T-cell (primary cell): Measurements from ENCODE around the gene PTPRT. TPM values are rescaled to one million over a fixed set of nuclear protein-coding genes. Genes with fewer than 3 reads are reported as not detected.

Experiments
- ATAC-seq, 4 experiments: fragments of 200-7000 bp in 3 of 4; fragments of 150-1000 bp in 1 of 4; cut with Tn5 transposase; replicated peaks in 1 of 4; 1 replicate in 3 of 4; 2 replicates in 1 of 4; pipeline ENCODE4 v1.10.0; 2021; ENCODE audit warnings: moderate library complexity in 3 of 4, mild to moderate bottlenecking in 2 of 4, moderate number of reproducible peaks in 1 of 4
- CTCF ChIA-PET, 2 donors: fragments of 300-600 bp; sonication (Branson Sonifier 250); formaldehyde crosslinking; loops; one replicate each; lab custom pipeline; 2022; ENCODE audit warnings: antibody characterized with exemption in 2 of 2; lab: Charles Lee
- POLR2A ChIA-PET, 2 donors: fragments of 300-600 bp; sonication (Branson Sonifier 250); formaldehyde crosslinking; loops; one replicate each; lab custom pipeline; 2022; ENCODE audit warnings: antibody characterized with exemption in 2 of 2; lab: Charles Lee
- DNase-seq, 35 experiments: peaks; one replicate each; pipeline versions ENCODE4 v3.0.0 to v3.0.0-alpha.2; 2013 to 2023
- H3K27ac ChIP-seq: one replicate; pipeline ENCODE4 v1.5.1; 2013; ENCODE audit warnings: low read length
- H3K27me3 ChIP-seq, 2 experiments: replicated peaks in 1 of 2; 1 replicate in 1 of 2; 2 replicates in 1 of 2; pipeline versions ENCODE4 v1.6.1 to v1.7.0; 2013; ENCODE audit warnings: low read length in 1 of 2, mixed read lengths in 1 of 2; ENCODE audit not compliant: control insufficient read depth in 2 of 2, insufficient read depth in 2 of 2; ENCODE audit errors: extremely low read depth in 1 of 2
- H3K36me3 ChIP-seq, 2 donors: 1 replicate in 1 of 2; 2 replicates in 1 of 2; pipeline versions ENCODE4 v1.6.1 to v1.7.0; 2013; ENCODE audit warnings: low read length in 1 of 2; ENCODE audit not compliant: control insufficient read depth in 2 of 2, insufficient read depth in 1 of 2; ENCODE audit errors: extremely low read depth in 1 of 2
- H3K4me1 ChIP-seq, 2 experiments: 1 replicate in 1 of 2; 2 replicates in 1 of 2; pipeline versions ENCODE4 v1.6.1 to v1.7.0; 2013; ENCODE audit warnings: low read length in 2 of 2, mixed read lengths in 1 of 2; ENCODE audit not compliant: insufficient read depth in 2 of 2, control insufficient read depth in 1 of 2; ENCODE audit errors: extremely low read depth in 1 of 2
- H3K4me3 ChIP-seq, 2 donors: 1 replicate in 1 of 2; 2 replicates in 1 of 2; pipeline versions ENCODE4 v1.5.1 to v1.7.0; 2013; ENCODE audit warnings: mild to moderate bottlenecking in 2 of 2, low read length in 1 of 2, moderate library complexity in 1 of 2; ENCODE audit not compliant: control insufficient read depth in 1 of 2; ENCODE audit errors: extremely low read depth in 1 of 2
- H3K9me3 ChIP-seq: 2 replicates; pipeline ENCODE4 v1.7.0; 2013
- H3K27ac Mint-ChIP-seq, 2 donors: one replicate each; pipeline ENCODE4 v1.8.0; 2020 to 2021; ENCODE audit warnings: mild to moderate bottlenecking in 2 of 2, mixed read lengths in 2 of 2
- H3K27me3 Mint-ChIP-seq, 2 donors: one replicate each; pipeline ENCODE4 v1.8.0; 2021 to 2022; ENCODE audit warnings: mixed read lengths in 2 of 2
- H3K36me3 Mint-ChIP-seq: one replicate; pipeline ENCODE4 v1.8.0; 2021; ENCODE audit warnings: mixed read lengths
- H3K4me1 Mint-ChIP-seq, 3 donors: one replicate each; pipeline ENCODE4 v1.8.0; 2020 to 2022; ENCODE audit warnings: mixed read lengths in 3 of 3, mild to moderate bottlenecking in 1 of 3
- H3K4me3 Mint-ChIP-seq, 3 donors: one replicate each; pipeline ENCODE4 v1.8.0; 2020 to 2022; ENCODE audit warnings: mild to moderate bottlenecking in 3 of 3, mixed read lengths in 3 of 3, moderate library complexity in 3 of 3
- H3K9me3 Mint-ChIP-seq, 3 donors: one replicate each; pipeline ENCODE4 v1.8.0; 2020 to 2022; ENCODE audit warnings: mixed read lengths in 3 of 3
- WGBS: methylation state at CpG from one replicate; pipeline ENCODE4 v1.1.5; 2013; ENCODE audit warnings: missing lambda C conversion rate; ENCODE audit not compliant: insufficient coverage; 5-methylcytosine and 5-hydroxymethylcytosine counted together
- total RNA-seq, 35 experiments: library from RNA in 6 of 35; stranded (reverse) in 6 of 35; fragments of 120-200 nt in 1 of 35; gene quantifications; one replicate each; pipeline versions ENCODE4 v1.2.1 to v1.2.4 and lab custom pipeline; 2013 to 2026

PTPRT gene
- total RNA-seq, 5 donors from 2014 or later (not counting 1 experiment from before 2014, with no cell fraction given), result not detected

- no peak overlapping the region for H3K4me3 ChIP-seq
- no peak overlapping the region for H3K4me3 Mint-ChIP-seq
- no peaks in the 10 kb centered on the region for H3K36me3 ChIP-seq
- ChIA-PET POLR2A (no interaction called here), CTCF (no interaction called here)
- H3K27me3 ChIP-seq, result no peaks in the 10 kb centered on the region
- no peaks in the 10 kb centered on the region for H3K4me1 Mint-ChIP-seq
- ATAC-seq, result no peak
- H3K27ac ChIP-seq, result no peak overlapping the region
- WGBS, result 89% methylated on average over 3 of the region's 5 CpGs
- DNase-seq, result no peak
- H3K27ac Mint-ChIP-seq, result no peak overlapping the region
- no peaks in the 10 kb centered on the region for H3K36me3 Mint-ChIP-seq
- no peaks in the 10 kb centered on the region for H3K4me1 ChIP-seq
- H3K9me3 Mint-ChIP-seq, result peaks cover 0 to 10% (median 0%) of the 10 kb centered on the region in 3 donors
- H3K9me3 ChIP-seq, result no peaks in the 10 kb centered on the region
- H3K27me3 Mint-ChIP-seq, result no peaks in the 10 kb centered on the region
Observed at GRCh38 chr20:42749556-42749955, 440.1 kb downstream of the PTPRT start.

GRCh38 chr20:42747765-42748411 is 441.8 kb downstream of the PTPRT start:
- Mint-ChIP-seq H3K4me1 (no peaks in the 10 kb centered on the region), H3K27ac (no peak overlapping the region), H3K36me3 (no peaks in the 10 kb centered on the region), H3K9me3 (peaks cover 4 to 13% (median 8%) of the 10 kb centered on the region in 3 donors), H3K4me3 (no peak overlapping the region), H3K27me3 (no peaks in the 10 kb centered on the region)
- Histone ChIP-seq H3K9me3 (no peaks in the 10 kb centered on the region), H3K27me3 (no peaks in the 10 kb centered on the region), H3K27ac (no peak overlapping the region), H3K4me3 (no peak overlapping the region), H3K4me1 (no peaks in the 10 kb centered on the region), H3K36me3 (no peaks in the 10 kb centered on the region)
- no peak for ATAC-seq
- CTCF ChIA-PET, result no interaction called here
- no peak for DNase-seq
- POLR2A ChIA-PET, result no interaction called here
- WGBS, result 67% methylated on average over 1 of the region's 2 CpGs

- Mint-ChIP-seq H3K4me1 (no peaks in the 10 kb centered on the region), H3K36me3 (no peaks in the 10 kb centered on the region), H3K4me3 (no peak overlapping the region), H3K9me3 (peaks cover 11 to 13% (median 12%) of the 10 kb centered on the region in 3 donors), H3K27me3 (no peaks in the 10 kb centered on the region), H3K27ac (no peak overlapping the region)
- H3K27me3 ChIP-seq, result no peaks in the 10 kb centered on the region
- no peak overlapping the region for H3K4me3 ChIP-seq
- ATAC-seq, result no peak
- no peaks in the 10 kb centered on the region for H3K9me3 ChIP-seq
- POLR2A ChIA-PET, result no interaction called here
- no peaks in the 10 kb centered on the region for H3K36me3 ChIP-seq
- H3K27ac ChIP-seq, result no peak overlapping the region
- CTCF ChIA-PET, result no interaction called here
- WGBS, result 64% methylated on average over 3 of the region's 6 CpGs
- no peaks in the 10 kb centered on the region for H3K4me1 ChIP-seq
- DNase-seq, result no peak
Observed at GRCh38 chr20:42744756-42745465, 444.8 kb downstream of the PTPRT start.

DNA sequence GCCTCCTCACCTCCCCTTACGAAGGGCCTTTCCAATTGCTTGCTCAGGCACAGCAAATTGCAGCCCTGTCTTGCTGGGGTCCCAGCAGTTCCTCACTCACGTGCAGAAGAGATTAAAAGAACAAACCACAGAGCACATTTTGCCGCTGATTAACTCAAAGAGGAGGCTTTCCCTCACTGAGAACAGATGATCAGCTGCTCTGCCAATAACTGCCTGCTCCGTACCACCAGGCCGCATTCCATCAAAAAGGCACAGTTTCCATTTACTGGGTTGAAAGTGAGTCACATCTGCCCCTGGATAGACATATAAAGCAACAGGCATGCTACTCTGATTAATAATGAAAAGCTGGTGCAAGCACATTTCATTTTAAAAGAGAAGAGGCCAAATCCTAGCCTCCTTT is 446.8 kb downstream of the PTPRT start:
- no peak for ATAC-seq
- 55% methylated on average over 3 of the region's 5 CpGs for WGBS
- CTCF ChIA-PET, result no interaction called here

DNA sequence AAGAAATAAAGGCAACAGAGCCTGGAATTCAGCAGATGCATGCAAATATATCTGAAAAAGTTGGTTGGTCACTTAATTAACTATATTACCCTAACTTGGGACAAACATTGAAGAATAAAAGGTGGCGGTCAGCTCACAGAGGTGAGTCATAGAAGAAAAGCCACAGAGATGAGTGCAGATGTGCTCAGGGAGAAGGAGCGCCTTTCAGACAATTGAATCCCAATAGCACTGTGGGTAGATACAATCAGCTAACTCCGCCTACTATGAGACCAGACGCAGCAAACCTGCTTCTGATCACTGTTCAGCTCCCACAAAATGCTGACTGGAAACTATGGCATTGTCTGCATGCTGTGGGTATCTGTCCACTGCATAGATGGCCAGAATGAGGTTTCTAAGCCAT is 447.8 kb downstream of the PTPRT start:
- CTCF ChIA-PET, result no interaction called here
- Histone ChIP-seq H3K4me1 (no peaks in the 10 kb centered on the region), H3K27me3 (no peaks in the 10 kb centered on the region), H3K4me3 (no peak overlapping the region), H3K9me3 (no peaks in the 10 kb centered on the region), H3K36me3 (no peaks in the 10 kb centered on the region), H3K27ac (no peak overlapping the region)
- H3K27me3 Mint-ChIP-seq, result no peaks in the 10 kb centered on the region
- no peak overlapping the region for H3K27ac Mint-ChIP-seq
- H3K4me3 Mint-ChIP-seq, result no peak overlapping the region
- DNase-seq, result no peak
- no peaks in the 10 kb centered on the region for H3K36me3 Mint-ChIP-seq
- H3K4me1 Mint-ChIP-seq, result no peaks in the 10 kb centered on the region
- ATAC-seq, result no peak
- peaks cover 12 to 15% (median 13%) of the 10 kb centered on the region in 3 donors for H3K9me3 Mint-ChIP-seq
- WGBS, result 79% methylated on average over 3 of the region's 4 CpGs
- POLR2A ChIA-PET, result no interaction called here

More for the DNA sequence above, 446.8 kb downstream of the PTPRT start:
- Histone ChIP-seq H3K4me3 (no peak overlapping the region), H3K4me1 (no peaks in the 10 kb centered on the region), H3K36me3 (no peaks in the 10 kb centered on the region), H3K27ac (no peak overlapping the region), H3K27me3 (no peaks in the 10 kb centered on the region), H3K9me3 (no peaks in the 10 kb centered on the region)
- POLR2A ChIA-PET, result no interaction called here
- no peak overlapping the region for H3K27ac Mint-ChIP-seq
- H3K4me3 Mint-ChIP-seq, result no peak overlapping the region
- DNase-seq, result no peak
- peaks cover 12 to 13% (median 12%) of the 10 kb centered on the region in 3 donors for H3K9me3 Mint-ChIP-seq
- H3K27me3 Mint-ChIP-seq, result no peaks in the 10 kb centered on the region
- H3K4me1 Mint-ChIP-seq, result no peaks in the 10 kb centered on the region
- H3K36me3 Mint-ChIP-seq, result no peaks in the 10 kb centered on the region

DNA sequence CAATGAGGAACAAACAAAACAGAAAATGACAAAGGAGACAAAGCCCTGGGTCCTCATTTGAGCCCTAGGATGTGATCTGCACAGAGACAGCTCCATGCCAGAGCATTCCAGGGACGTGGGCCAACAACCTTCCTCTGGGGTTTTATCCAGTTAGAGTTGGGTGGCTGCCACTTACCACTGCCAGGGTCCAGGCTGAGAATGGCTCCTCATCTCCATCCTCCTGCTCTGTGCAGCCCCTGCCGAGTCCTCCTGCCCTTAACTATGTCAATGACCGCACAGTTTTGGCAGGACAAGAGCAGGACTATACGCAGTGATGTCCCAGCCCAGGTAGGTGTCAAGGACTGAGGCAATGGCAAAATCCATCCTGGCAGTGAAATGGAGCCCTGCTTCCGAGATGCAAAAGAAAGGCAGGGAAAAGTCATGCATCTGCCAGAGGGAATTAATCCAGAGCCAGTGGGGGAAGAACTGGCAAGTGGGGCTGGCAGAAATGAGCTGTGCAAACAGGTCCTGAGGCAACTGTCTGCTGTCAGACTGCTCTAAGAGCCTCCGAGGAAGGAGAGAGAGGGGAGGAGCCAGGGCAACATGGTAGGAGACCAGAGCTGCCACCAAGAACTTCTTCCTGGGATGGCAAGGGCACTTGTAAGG is 449.4 kb downstream of the PTPRT start:
- Histone ChIP-seq H3K4me1 (no peaks in the 10 kb centered on the region), H3K27me3 (no peaks in the 10 kb centered on the region), H3K27ac (no peak overlapping the region), H3K4me3 (no peak overlapping the region), H3K9me3 (no peaks in the 10 kb centered on the region), H3K36me3 (no peaks in the 10 kb centered on the region)
- WGBS, result 64% methylated on average over 5 of the region's 6 CpGs
- ATAC-seq (no peak), DNase-seq (no peak)
- Mint-ChIP-seq H3K4me3 (no peak overlapping the region), H3K36me3 (no peaks in the 10 kb centered on the region), H3K27ac (no peak overlapping the region), H3K4me1 (no peaks in the 10 kb centered on the region), H3K9me3 (peaks cover 12 to 25% (median 13%) of the 10 kb centered on the region in 3 donors), H3K27me3 (no peaks in the 10 kb centered on the region)
- CTCF ChIA-PET, result no interaction called here
- POLR2A ChIA-PET, result no interaction called here
